Memory B cell (primary cell): ENCODE results near the gene UGT2B7.
"Not testable (repeated sequence)": the region's sequence is repeated elsewhere in the genome, so short reads cannot be mapped to it uniquely, and the experiment has no call there.

Source experiments
- ATAC-seq: fragments of 150-1000 bp; cut with Tn5 transposase; 2 replicates; pipeline ENCODE4 v1.10.0; 2021; ENCODE audit warnings: low read depth, mild to moderate bottlenecking, moderate library complexity
- DNase-seq, 2 donors: peaks; one replicate each; pipeline ENCODE4 v3.0.0; 2022; ENCODE audit warnings: low spot score in 2 of 2
- H3K27ac Mint-ChIP-seq: one replicate; pipeline ENCODE4 v1.8.0; 2022; ENCODE audit warnings: mild to moderate bottlenecking, moderate library complexity, mixed read lengths
- H3K27me3 Mint-ChIP-seq: one replicate; pipeline ENCODE4 v1.8.0; 2022; ENCODE audit warnings: mixed read lengths
- H3K36me3 Mint-ChIP-seq: one replicate; pipeline ENCODE4 v1.8.0; 2022; ENCODE audit warnings: mild to moderate bottlenecking, mixed read lengths
- H3K4me1 Mint-ChIP-seq: one replicate; pipeline ENCODE4 v1.8.0; 2022; ENCODE audit warnings: mixed read lengths
- H3K4me3 Mint-ChIP-seq: one replicate; pipeline ENCODE4 v1.8.0; 2022; ENCODE audit warnings: mild to moderate bottlenecking, moderate library complexity, mixed read lengths
- H3K9me3 Mint-ChIP-seq: one replicate; pipeline ENCODE4 v1.8.0; 2022; ENCODE audit warnings: mixed read lengths

Gene UGT2B7

DNA sequence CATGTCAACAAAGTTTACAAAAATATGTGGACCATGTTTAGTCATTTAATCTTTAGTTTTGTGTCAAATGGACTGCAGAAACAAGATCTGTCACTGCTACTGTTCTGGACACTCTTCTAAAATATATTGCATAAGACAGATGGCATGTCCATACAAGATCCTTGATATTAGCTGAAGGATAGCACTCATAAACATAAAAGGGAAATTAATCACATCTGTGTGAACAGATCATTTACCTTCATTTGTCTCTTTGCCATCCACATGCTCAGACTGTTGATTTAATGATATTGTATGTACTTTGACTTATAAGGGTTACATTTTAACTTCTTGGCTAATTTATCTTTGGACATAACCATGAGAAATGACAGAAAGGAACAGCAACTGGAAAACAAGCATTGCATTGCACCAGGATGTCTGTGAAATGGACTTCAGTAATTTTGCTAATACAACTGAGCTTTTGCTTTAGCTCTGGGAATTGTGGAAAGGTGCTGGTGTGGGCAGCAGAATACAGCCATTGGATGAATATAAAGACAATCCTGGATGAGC is at the start of gene UGT2B7:
Gene UGT2B7, plus strand, starts transcription at position 364 of the 546 bp plus-strand sequence. Its CDS starts 47 bp downstream, at position 411.
- Mint-ChIP-seq H3K36me3 (no peaks in the 10 kb centered on the region), H3K9me3 (peaks cover 3% of the 10 kb centered on the region), H3K27me3 (no peaks in the 10 kb centered on the region), H3K4me3 (no peak within 1 kb of the TSS), H3K4me1 (no peaks in the 10 kb centered on the region), H3K27ac (no peak within 1 kb of the TSS)
- ATAC-seq (no peak), DNase-seq (no peak)

DNA sequence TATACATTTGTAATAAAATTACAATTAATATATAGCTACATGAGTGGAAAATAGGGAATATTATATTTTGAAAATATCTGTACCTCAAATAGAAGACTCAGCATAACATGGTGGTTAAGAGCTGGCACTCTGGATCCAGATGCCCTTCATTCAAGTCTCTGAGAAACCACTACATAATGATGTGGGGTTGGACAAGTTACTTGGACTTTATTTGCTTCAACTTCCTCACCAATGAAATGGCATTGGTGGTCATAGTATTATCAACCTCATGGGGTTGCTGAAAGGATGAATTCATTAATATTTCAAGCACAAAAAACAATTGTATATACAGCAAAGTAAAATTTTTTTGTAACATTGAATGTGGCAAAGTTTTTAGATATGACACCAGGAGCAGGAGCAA is 46.4 kb upstream of the UGT2B7 start:
- no peak overlapping the region for H3K27ac Mint-ChIP-seq
- peaks cover 4% of the 10 kb centered on the region for H3K9me3 Mint-ChIP-seq
- no peaks in the 10 kb centered on the region for H3K36me3 Mint-ChIP-seq
- no peaks in the 10 kb centered on the region for H3K27me3 Mint-ChIP-seq
- DNase-seq (no peak), ATAC-seq (no peak)
- H3K4me3 Mint-ChIP-seq = no peak overlapping the region
- no peaks in the 10 kb centered on the region for H3K4me1 Mint-ChIP-seq

DNA sequence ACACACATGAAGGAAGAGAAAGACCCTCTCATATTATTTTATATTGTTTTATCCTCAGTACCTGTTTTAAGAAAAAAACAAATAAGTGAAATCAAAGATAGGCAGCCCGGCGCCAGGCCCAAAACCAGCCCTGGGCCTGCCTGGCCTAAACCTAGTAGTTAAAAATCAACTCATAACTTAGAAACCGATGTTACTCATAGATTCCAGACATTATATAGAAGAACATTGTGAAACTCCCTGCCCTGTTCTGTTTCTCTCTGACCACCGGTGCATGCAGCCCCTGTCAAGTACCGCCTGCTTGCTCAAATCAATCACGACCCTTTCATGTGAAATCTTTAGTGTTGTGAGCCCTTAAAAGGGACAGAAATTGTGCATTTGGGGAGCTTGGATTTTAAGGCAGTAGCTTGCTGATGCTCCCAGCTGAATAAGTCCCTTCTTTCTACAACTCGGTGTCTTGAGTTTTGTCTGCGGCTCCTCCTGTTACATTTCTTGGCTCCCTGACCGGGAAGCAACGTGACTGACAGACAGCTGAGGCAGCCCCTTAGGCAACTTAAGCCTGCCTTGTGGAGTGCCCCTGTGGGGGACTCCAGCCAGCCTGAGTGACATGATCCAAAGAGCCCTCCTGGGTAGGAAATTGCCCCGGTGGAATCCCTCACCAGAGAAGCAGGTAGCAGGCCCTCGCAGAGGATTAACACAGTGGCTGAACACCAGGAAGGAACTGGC is 45.3 kb upstream of the UGT2B7 start:
- not testable (repeated sequence) for H3K36me3 Mint-ChIP-seq, H3K4me1 Mint-ChIP-seq, H3K9me3 Mint-ChIP-seq, H3K27ac Mint-ChIP-seq, ATAC-seq, DNase-seq, H3K4me3 Mint-ChIP-seq, H3K27me3 Mint-ChIP-seq

DNA sequence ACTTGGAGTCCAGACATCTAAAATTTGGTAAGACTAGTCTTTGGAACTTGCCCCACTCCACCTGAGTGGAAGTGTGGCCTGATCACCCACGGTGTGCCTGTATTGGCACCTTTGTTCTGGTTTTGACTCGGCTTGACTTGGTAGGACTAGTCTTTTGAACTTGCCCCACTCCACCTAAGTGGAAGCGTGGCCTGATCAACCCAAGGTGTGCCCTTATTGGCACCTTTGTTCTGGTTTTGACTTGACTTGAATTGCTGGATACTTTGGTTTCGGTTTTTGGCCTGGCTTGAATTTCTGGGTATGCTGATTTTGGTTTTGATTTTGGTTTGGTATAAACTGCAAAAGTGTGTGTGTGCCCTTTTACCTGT is 44.7 kb upstream of the UGT2B7 start:
- no peaks in the 10 kb centered on the region for H3K4me1 Mint-ChIP-seq
- H3K36me3 Mint-ChIP-seq = no peaks in the 10 kb centered on the region
- no peak overlapping the region for H3K4me3 Mint-ChIP-seq
- H3K9me3 Mint-ChIP-seq = peaks cover 1% of the 10 kb centered on the region
- no peak overlapping the region for H3K27ac Mint-ChIP-seq
- no peak for DNase-seq
- no peaks in the 10 kb centered on the region for H3K27me3 Mint-ChIP-seq
- no peak for ATAC-seq

DNA sequence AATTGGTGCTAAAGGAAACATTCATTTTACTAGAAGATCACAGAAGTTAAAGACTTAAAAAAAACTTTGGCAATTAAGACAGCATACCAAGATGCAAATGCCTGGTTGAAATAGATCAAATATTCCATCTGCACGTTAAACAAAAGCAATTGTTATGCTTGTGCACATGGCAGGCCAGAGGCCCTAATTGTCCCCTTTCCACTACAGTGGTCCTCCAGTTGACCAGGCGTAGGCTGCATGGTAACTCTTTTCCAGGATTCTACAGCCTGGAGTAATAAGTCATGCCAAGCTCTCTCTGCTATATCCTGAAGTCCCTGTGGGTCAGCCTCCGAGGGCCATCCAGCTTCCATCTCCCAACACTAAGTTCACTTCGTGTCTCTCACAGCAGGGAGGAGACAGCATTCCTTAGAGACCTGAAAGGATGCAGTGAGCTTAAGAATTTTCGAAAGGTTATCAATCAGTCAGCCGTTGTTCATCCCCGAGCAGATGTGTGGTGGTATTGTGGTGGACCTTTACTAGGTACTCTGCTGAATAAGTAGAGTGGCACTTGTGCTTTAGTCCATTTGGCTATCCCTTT is 42.9 kb upstream of the UGT2B7 start:
- not testable (repeated sequence) for H3K36me3 Mint-ChIP-seq, H3K4me1 Mint-ChIP-seq

DNA sequence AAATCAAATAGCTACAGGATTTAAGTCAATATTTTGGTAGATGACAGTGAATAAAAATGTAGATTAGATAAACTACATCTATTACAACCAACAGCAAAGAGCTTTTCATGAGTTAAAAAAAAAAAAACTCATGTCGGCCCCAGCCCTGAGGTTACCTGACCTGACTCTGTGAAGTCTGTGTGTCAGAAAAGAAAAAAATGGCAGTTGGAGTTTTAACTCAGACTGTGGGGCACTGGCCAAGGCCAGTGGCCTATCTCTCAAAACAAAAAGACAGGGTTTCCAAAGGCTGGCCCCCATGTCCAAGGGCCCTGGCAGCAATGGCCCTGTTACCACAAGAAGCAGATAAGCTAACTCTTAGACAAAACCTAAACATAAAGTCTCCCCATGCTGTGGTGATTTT is 42.2 kb upstream of the UGT2B7 start:
- H3K9me3 Mint-ChIP-seq, H3K27me3 Mint-ChIP-seq, ATAC-seq, DNase-seq, H3K36me3 Mint-ChIP-seq, H3K27ac Mint-ChIP-seq, H3K4me3 Mint-ChIP-seq, H3K4me1 Mint-ChIP-seq: not testable (repeated sequence)

More for the DNA sequence above, 42.9 kb upstream of the UGT2B7 start:
- not testable (repeated sequence) for H3K27ac Mint-ChIP-seq, H3K4me3 Mint-ChIP-seq, H3K27me3 Mint-ChIP-seq, DNase-seq, ATAC-seq, H3K9me3 Mint-ChIP-seq

DNA sequence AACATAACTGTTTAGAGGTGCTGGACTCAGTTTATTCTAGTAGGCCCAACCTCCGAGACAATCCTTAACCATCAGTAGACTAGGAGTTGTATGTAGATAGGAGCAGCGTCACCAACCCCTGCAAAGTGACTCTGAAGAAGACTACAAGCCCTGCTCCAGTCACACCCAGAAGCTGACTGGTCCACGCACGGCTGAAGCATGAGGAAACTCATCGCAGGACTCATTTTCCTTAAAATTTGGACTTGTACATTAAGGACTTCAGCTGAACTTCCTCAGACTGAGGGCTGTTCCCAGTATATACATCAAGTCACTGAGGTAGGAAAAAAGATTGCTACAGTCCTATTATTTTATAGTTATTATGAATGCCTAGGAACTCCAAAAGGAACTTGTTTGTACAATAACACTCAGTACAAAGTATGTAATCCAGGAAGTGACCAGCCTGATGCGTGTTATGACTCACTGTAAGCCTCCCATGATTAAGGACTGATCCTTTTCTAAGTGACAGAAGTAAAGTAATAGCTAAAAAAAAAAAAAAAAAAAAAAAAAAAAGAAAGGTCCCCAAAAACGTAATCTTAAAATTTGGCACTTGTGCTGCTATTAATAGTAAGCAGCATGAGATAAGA is 41.6 kb upstream of the UGT2B7 start:
- Mint-ChIP-seq H3K4me1 (no peaks in the 10 kb centered on the region), H3K36me3 (no peaks in the 10 kb centered on the region), H3K27me3 (no peaks in the 10 kb centered on the region), H3K9me3 (peaks cover 1% of the 10 kb centered on the region), H3K4me3 (no peak overlapping the region), H3K27ac (no peak overlapping the region)
- ATAC-seq (no peak), DNase-seq (no peak)

DNA sequence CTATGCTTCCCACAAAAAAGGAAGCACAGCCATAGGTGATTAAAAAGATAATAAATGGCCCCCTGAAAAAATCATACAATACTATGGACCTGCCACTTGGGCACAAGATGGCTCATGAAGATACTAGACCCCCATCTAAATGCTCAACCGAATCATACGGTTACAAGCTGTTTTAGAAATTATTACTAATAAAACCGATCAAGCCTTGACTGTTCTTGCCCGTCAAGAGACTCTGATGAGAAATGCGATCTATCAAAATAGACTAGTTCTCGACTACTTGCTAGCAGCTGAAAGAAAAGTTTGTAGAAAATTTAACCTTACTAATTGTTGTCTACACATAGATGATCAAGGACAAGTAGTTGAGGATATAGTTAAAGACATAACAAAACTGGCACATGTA is 40.1 kb upstream of the UGT2B7 start:
- no peak for ATAC-seq
- Mint-ChIP-seq H3K9me3 (peaks cover 1% of the 10 kb centered on the region), H3K27ac (no peak overlapping the region), H3K27me3 (no peaks in the 10 kb centered on the region), H3K36me3 (no peaks in the 10 kb centered on the region), H3K4me1 (no peaks in the 10 kb centered on the region), H3K4me3 (no peak overlapping the region)
- DNase-seq = no peak

DNA sequence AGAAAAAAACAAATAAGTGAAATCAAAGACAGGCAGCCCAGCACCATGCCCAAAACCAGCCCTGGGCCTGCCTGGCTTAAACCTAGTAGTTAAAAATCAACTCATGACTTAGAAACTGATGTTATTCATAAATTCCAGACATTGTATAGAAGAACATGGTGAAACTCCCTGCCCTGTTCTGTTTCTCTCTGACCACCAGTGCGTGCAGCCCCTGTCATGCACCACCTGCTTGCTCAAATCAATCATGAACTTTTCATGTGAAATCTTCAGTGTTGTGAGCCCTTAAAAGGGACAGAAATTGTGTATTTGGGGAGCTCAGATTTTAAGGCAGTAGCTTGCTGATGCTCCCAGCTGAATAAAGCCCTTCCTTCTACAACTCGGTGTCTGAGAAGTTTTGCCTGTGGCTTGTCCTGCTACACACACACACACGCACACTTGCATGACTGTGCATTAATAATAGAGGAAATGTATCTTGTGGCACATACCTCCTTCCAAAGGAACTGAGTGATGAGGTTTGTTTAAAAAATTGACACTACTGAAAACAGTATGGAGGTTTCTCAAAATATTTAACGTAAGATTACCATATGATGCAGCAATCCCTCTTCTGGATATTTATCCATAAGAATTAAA is 39.2 kb upstream of the UGT2B7 start:
- ATAC-seq (no peak), DNase-seq (no peak)
- H3K36me3 Mint-ChIP-seq = no peaks in the 10 kb centered on the region
- no peak overlapping the region for H3K27ac Mint-ChIP-seq
- peaks cover 1% of the 10 kb centered on the region for H3K9me3 Mint-ChIP-seq
- no peak overlapping the region for H3K4me3 Mint-ChIP-seq
- no peaks in the 10 kb centered on the region for H3K27me3 Mint-ChIP-seq
- no peaks in the 10 kb centered on the region for H3K4me1 Mint-ChIP-seq

DNA sequence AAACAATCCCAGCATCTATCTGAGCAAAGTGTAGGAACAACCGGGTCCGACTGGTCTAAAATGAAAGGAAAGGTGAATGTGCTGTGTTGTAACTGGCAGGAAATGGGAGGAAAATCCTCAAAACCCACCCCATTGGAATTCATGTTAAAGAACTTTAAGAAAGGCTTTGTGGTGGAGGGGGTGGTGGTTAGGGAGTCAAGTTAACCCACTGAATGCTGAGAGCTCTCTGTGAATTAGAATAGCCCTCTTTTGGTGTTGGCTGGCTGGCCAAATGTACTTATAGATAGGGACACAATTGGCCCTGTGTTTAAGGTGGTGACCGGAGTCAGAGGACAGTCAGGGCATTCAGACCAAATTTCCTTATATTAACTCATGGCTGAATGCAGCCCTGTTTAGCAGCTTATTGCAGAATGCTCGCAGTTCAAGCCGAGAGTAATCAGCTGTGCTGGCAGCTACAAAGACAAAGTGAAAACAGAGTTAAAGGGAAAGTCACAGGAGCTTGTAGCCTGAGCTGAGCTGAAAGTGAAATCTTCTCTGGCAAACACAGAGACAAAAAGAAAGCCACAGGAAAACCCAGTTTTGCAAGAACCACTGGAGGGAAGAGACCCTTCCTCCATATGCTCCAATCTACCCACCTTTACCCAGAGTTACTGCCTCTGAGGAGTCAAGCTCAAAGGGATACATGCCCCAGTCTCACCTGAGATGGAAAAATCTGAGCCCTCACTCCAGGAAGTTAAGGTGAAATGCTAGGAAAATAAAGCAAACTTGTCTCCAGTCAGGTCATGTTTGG is 38.5 kb upstream of the UGT2B7 start:
- no peak overlapping the region for H3K27ac Mint-ChIP-seq
- no peak overlapping the region for H3K4me3 Mint-ChIP-seq
- H3K4me1 Mint-ChIP-seq = no peaks in the 10 kb centered on the region
- ATAC-seq (no peak), DNase-seq (no peak)
- H3K27me3 Mint-ChIP-seq = no peaks in the 10 kb centered on the region
- H3K36me3 Mint-ChIP-seq = no peaks in the 10 kb centered on the region
- peaks cover 1% of the 10 kb centered on the region for H3K9me3 Mint-ChIP-seq

DNA sequence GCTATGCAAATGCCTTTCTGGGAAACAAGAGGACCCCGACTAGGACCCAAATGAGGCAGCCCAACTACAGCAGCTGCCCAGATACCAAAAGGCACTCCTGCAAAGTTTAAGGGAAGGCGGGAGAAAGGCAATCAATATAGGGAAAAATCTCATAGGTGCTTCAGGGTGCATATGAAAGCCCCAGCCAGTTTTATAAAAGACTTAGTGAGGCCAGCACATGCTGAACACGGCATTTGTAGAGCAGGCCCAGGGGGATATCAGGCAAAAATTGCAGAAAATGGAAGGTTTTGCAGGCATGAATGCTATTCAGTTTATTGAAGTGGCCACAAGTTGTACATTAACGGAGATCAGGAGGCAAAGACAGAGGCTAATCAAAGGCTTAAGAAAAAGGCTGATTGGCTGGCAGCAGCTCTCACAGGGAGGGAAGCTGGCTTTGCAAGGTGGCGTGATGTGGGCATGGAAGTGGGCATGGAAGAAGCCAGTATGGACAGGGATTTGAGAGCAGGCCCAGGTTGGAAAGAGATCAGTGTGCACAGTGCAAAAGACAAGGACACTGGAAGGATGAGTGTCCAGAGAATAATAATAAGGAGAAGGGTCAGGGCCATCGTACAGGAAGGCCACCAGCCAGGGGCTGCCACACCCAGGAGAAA is 37.7 kb upstream of the UGT2B7 start:
- Mint-ChIP-seq H3K4me3 (no peak overlapping the region), H3K27ac (no peak overlapping the region), H3K36me3 (no peaks in the 10 kb centered on the region), H3K27me3 (no peaks in the 10 kb centered on the region), H3K4me1 (no peaks in the 10 kb centered on the region), H3K9me3 (peaks cover 1% of the 10 kb centered on the region)
- no peak for DNase-seq
- no peak for ATAC-seq

DNA sequence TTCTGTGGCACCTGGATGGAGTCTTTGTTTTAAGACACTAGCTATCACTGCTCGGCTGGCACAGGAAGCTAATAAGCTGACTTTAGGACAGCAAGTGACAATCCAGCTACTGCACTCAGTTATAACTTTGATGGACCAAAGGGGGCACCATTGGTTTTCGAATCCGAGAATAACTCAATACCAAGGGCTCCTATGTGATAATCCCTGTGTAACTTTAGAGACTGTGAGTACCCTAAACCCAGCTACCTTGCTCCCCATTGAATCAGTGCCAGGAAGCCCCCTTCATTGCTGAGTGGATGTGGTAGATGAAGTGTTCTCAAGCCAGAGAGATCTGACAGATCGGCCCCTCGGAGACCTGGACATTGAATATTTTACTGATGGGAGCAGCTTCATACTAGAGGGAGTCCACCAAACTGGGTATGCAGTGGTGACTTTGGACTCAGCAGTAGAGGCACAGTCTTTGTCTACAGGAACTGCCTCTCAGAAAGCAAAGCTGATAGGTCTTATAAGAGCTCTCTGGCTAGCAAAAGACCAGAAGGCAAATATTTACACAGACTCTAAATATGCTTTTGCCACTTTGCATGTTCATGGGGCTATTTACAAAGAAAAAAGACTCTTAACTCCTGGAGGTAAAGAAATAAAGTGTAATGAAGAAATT is 35.5 kb upstream of the UGT2B7 start:
- DNase-seq (no peak), ATAC-seq (no peak)
- no peaks in the 10 kb centered on the region for H3K4me1 Mint-ChIP-seq
- H3K36me3 Mint-ChIP-seq = no peaks in the 10 kb centered on the region
- H3K4me3 Mint-ChIP-seq = no peak overlapping the region
- H3K27me3 Mint-ChIP-seq = no peaks in the 10 kb centered on the region
- H3K9me3 Mint-ChIP-seq = peaks cover 3% of the 10 kb centered on the region
- H3K27ac Mint-ChIP-seq = no peak overlapping the region

DNA sequence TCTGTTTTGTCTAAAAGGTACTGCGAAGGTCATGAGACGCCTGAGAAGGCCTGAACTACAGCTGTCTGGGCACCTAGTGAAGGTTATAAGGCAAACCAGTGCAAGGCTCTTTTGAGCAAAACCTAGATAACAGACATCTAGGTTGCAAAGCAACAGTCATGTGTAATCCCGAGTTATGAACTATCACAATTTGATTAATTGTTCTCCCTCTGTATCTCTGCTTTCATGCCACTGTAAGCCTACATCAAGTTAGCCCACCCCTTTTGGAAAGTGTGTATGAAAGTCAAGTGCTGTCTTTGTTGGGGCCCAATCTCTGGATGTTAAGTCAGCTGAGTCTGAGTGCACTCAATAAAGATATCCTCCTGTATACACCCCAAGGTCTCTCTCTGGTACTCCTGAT is 31.9 kb upstream of the UGT2B7 start:
- Mint-ChIP-seq H3K36me3 (no peaks in the 10 kb centered on the region), H3K9me3 (peaks cover 5% of the 10 kb centered on the region), H3K4me1 (no peaks in the 10 kb centered on the region), H3K27ac (no peak overlapping the region), H3K4me3 (no peak overlapping the region), H3K27me3 (no peaks in the 10 kb centered on the region)
- DNase-seq = no peak
- ATAC-seq = no peak
